Fibroblast of lung (primary cell): ENCODE measurements around the gene ITGA3. TPM values are rescaled to one million over a fixed set of nuclear protein-coding genes. Genes with fewer than 3 reads are reported as not detected.
A peak's percentile ranks its signal among the peaks of the same experiment; 100 is the strongest.

Experiments
- DNase-seq, 2 donors: peaks; one replicate each; pipeline versions ENCODE4 v3.0.0 to v3.0.0-alpha.2; 2010; ENCODE audit warnings: low read depth in 2 of 2
- H2AFZ ChIP-seq: 2 replicates; pipeline ENCODE4 v1.5.1; 2012; ENCODE audit warnings: low read length, control low read depth, inconsistent platforms
- H3K27ac ChIP-seq: 2 replicates; pipeline ENCODE4 v1.5.1; 2011; ENCODE audit warnings: low read length, control low read depth; ENCODE audit not compliant: insufficient read depth
- H3K27me3 ChIP-seq: 2 replicates; pipeline ENCODE4 v1.5.1; 2011; ENCODE audit warnings: mild to moderate bottlenecking, low read length; ENCODE audit not compliant: control insufficient read depth, insufficient read depth
- H3K36me3 ChIP-seq: 2 replicates; pipeline ENCODE4 v1.5.1; 2011; ENCODE audit warnings: low read length; ENCODE audit not compliant: control insufficient read depth, insufficient read depth
- H3K4me1 ChIP-seq: 2 replicates; pipeline ENCODE4 v1.5.1; 2011; ENCODE audit warnings: low read length; ENCODE audit not compliant: control insufficient read depth, insufficient read depth; ENCODE audit errors: extremely low read depth
- H3K4me2 ChIP-seq: 2 replicates; pipeline ENCODE4 v1.5.1; 2011; ENCODE audit warnings: low read length, control low read depth; ENCODE audit not compliant: insufficient read depth; ENCODE audit errors: extremely low read depth
- H3K4me3 ChIP-seq, 4 experiments: fragments of 200-600 bp in 1 of 4; sonication (generic) in 1 of 4; replicated peaks in 1 of 4; 2 replicates each; pipeline ENCODE4 v1.5.1; 2011 to 2016; ENCODE audit warnings: low read length in 4 of 4, low read depth in 3 of 4, mild to moderate bottlenecking in 3 of 4, control low read depth in 2 of 4, inconsistent platforms in 1 of 4, mixed read lengths in 1 of 4; ENCODE audit not compliant: insufficient read depth in 1 of 4; ENCODE audit errors: control extremely low read depth in 1 of 4
- H3K79me2 ChIP-seq: 2 replicates; pipeline ENCODE4 v1.5.1; 2012; ENCODE audit warnings: mild to moderate bottlenecking, low read length, inconsistent platforms; ENCODE audit not compliant: control insufficient read depth, insufficient read depth
- H3K9ac ChIP-seq: 2 replicates; pipeline ENCODE4 v1.5.1; 2011; ENCODE audit warnings: mild to moderate bottlenecking, low read length, control low read depth; ENCODE audit not compliant: insufficient read depth
- H3K9me3 ChIP-seq: 2 replicates; pipeline ENCODE4 v1.5.1; 2012; ENCODE audit warnings: low read depth, low read length; ENCODE audit not compliant: control insufficient read depth, insufficient read depth
- H4K20me1 ChIP-seq: 2 replicates; pipeline ENCODE4 v1.5.1; 2011; ENCODE audit warnings: low read length; ENCODE audit not compliant: control insufficient read depth, insufficient read depth; ENCODE audit errors: extremely low read depth
- EZH2 ChIP-seq: IDR thresholded peaks from 2 replicates; pipeline ENCODE4 v1.5.1; 2012; ENCODE audit warnings: low read length, control low read depth, mild to moderate bottlenecking; ENCODE audit errors: missing control alignments
- polyA plus RNA-seq, 2 donors: library from polyadenylated mRNA; depleted of rRNA in 1 of 2; stranded (reverse) in 1 of 2; unstranded in 1 of 2; fragments of >200 nt; gene quantifications; 2 replicates each; pipeline ENCODE4 v1.2.1, GENCODE V29; 2011 to 2012; ENCODE audit warnings: missing spikeins in 1 of 2
- total RNA-seq: library from RNA; depleted of rRNA; stranded (reverse); fragments of >200 nt; gene quantifications from 2 replicates; pipeline ENCODE4 v1.2.1, GENCODE V29; 2014
- TF ChIP-seq, protein P1 (sequence below), 2 donors: IDR thresholded peaks in 1 of 2; conservative IDR thresholded peaks in 1 of 2; 1 replicate in 1 of 2; 2 replicates in 1 of 2; pipeline ENCODE4 v1.5.1; 2011 to 2012; ENCODE audit warnings: low read length in 2 of 2, control low read depth in 1 of 2, inconsistent platforms in 1 of 2, low read depth in 1 of 2, mild to moderate bottlenecking in 1 of 2

ITGA3 gene
- total and polyA plus RNA-seq, 2 donors (not counting 1 experiment from before 2014, with no cell fraction given): 67.3 to 269 TPM

DNA sequence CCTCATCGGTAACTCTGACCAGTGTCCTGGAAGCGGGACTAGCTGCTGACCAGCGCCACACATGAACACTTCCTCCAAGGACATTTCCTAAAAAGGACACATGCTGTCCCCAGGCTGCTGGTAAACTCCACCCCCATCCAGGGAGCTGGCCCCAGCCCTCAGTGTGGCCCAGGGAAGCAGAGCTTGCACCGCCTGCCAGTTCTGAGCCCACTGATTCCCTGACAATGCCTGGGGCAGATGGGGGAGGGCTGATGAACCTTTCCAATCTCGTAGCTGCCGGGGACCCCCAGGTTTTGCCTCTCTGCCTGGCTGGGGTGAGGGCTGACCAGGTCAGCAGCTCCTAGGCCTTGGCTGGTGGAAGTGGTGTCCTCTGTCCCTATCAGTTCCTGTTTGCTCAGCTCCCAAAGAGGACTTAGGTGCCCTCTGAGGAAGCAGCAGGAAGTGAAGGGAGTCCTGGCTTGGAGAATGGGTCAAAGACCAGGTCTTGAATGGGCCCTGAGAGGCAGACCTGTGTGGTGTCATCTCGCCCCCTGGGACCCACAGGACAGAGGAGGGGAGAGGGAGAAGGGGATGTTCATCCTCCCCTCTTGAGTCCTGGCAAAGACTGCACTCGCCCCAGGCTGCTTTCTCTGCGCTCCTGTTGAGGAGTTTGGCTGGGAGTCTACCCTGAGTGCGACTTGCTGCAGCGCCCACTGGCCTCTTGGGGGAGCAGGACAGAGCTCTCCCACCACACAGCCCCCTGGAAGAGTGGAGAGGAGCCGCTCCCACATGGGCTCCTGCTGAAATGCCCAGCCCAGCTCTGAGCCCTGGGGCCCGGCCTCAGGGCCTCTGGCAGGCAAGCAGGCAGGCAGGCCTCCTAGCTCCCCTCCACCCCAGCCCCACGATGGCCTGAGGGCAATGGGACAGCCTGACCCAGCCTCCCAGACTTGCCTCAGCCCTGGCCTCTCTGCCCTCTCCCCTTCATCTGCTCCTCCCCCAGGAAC lies 56.1 kb downstream of the ITGA3 start:
- H3K27ac ChIP-seq: peak overlapping the region; percentile 15

DNA sequence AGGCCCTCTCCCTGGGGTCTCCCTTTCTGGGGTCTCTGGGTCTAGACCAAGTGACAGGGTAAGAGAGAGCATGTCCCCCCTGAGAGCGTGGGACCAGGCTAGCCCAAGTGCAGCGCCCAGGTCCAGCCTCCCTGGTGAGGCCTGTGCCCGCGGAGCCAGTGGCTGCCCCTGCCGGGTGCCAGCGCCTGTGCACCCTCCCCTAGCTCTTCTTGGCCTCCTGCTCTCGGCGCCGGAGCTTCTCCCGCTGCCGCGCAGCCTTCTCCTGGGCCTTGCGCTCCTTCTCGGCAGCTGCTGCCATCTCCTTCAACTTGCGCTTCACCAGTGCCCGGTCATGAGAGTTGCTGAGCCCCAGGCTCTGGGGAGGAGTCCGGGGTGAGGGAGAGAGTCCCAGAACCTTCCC lies 56.8 kb downstream of the ITGA3 start:
- H3K27me3 ChIP-seq: no peaks in the 10 kb centered on the region
- no peak overlapping the region for H3K27ac ChIP-seq

More for the DNA sequence above, 56.1 kb downstream of the ITGA3 start:
- no peaks in the 10 kb centered on the region for H3K79me2 ChIP-seq
- H3K27me3 ChIP-seq: no peaks in the 10 kb centered on the region
- H2AFZ ChIP-seq: no peak overlapping the region
- peaks cover 7% of the 10 kb centered on the region for H3K4me1 ChIP-seq
- no peak overlapping the region for H3K4me2 ChIP-seq
- H3K4me3 ChIP-seq: no peak overlapping the region
- TF ChIP-seq EZH2: no peak
- TF ChIP-seq, protein P1, sequence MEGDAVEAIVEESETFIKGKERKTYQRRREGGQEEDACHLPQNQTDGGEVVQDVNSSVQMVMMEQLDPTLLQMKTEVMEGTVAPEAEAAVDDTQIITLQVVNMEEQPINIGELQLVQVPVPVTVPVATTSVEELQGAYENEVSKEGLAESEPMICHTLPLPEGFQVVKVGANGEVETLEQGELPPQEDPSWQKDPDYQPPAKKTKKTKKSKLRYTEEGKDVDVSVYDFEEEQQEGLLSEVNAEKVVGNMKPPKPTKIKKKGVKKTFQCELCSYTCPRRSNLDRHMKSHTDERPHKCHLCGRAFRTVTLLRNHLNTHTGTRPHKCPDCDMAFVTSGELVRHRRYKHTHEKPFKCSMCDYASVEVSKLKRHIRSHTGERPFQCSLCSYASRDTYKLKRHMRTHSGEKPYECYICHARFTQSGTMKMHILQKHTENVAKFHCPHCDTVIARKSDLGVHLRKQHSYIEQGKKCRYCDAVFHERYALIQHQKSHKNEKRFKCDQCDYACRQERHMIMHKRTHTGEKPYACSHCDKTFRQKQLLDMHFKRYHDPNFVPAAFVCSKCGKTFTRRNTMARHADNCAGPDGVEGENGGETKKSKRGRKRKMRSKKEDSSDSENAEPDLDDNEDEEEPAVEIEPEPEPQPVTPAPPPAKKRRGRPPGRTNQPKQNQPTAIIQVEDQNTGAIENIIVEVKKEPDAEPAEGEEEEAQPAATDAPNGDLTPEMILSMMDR (conservative IDR thresholded peaks at IDR 0.05 in 1 of 2, IDR thresholded peaks at IDR 0.05 in 1 of 2; ENCODE audit: low read depth in 1 of 2, low read length in 2 of 2): no peak
- no peak for DNase-seq
- H3K36me3 ChIP-seq: peaks cover 1% of the 10 kb centered on the region
- no peaks in the 10 kb centered on the region for H4K20me1 ChIP-seq
- H3K9me3 ChIP-seq: no peaks in the 10 kb centered on the region
- no peak overlapping the region for H3K9ac ChIP-seq

More for the DNA sequence above, 56.8 kb downstream of the ITGA3 start:
- Histone ChIP-seq H3K9ac (no peak overlapping the region), H3K4me3 (no peak overlapping the region), H4K20me1 (no peaks in the 10 kb centered on the region), H3K36me3 (no peaks in the 10 kb centered on the region), H2AFZ (no peak overlapping the region), H3K4me1 (peaks cover 4% of the 10 kb centered on the region), H3K4me2 (no peak overlapping the region), H3K9me3 (no peaks in the 10 kb centered on the region), H3K79me2 (no peaks in the 10 kb centered on the region)
- no peak for DNase-seq
- TF ChIP-seq EZH2: no peak
- TF ChIP-seq, protein P1 (conservative IDR thresholded peaks at IDR 0.05 in 1 of 2, IDR thresholded peaks at IDR 0.05 in 1 of 2; ENCODE audit: low read depth in 1 of 2, low read length in 2 of 2): no peak
